HepG2 (cell line): Measurements from ENCODE around the gene RCOR1. TPM values are rescaled to one million over a fixed set of nuclear protein-coding genes. Genes with fewer than 3 reads are reported as not detected.

ENCODE experiments used
- ATAC-seq: fragments of 200-7000 bp; cut with Tn5 transposase; 3 replicates; pipeline ENCODE4 v1.9.1; 2020; ENCODE audit warnings: mild to moderate bottlenecking, moderate library complexity
- BruUV-seq: library from RNA; stranded (reverse); fragments of 400-500 nt; replicated peaks from 2 replicates; lab custom pipeline; 2021; lab: Mats Ljungman, UMichigan
- CTCF ChIA-PET: fragments of 300-600 bp; formaldehyde crosslinking; extraction: SDS; loops from one replicate; lab custom pipeline; 2021; ENCODE audit warnings: low total read pairs, inconsistent platforms, low intra/inter-chr PET ratio; lab: Yijun Ruan, JAX
- POLR2A ChIA-PET: fragments of 350-600 bp; sonication (Branson Sonifier 250); formaldehyde crosslinking; loops from one replicate; lab custom pipeline; 2020; ENCODE audit warnings: antibody characterized with exemption, inconsistent platforms; lab: Yijun Ruan, JAX
- DNase-seq: peaks from one replicate; pipeline ENCODE4 v3.0.0-alpha.2; 2015; ENCODE audit warnings: low spot score
- FAIRE-seq: peaks from 3 replicates; lab custom pipeline; 2011; peaks lifted over from hg19 to GRCh38; lab: Jason Lieb, UNC
- H2AFZ ChIP-seq: one replicate; pipeline ENCODE4 v1.6.1; 2011; ENCODE audit warnings: low read length, inconsistent platforms
- H3K27ac ChIP-seq: fragments of 300-600 bp; 3 replicates; pipeline ENCODE4 v1.8.0; 2011; ENCODE audit warnings: mixed run types, mild to moderate bottlenecking, mixed read lengths, low read length, inconsistent platforms; ENCODE audit not compliant: insufficient read depth; ENCODE audit errors: extremely low read length
- H3K27me3 ChIP-seq, 2 experiments: fragments of 200-600 bp in 1 of 2; 2 replicates in 1 of 2; 3 replicates in 1 of 2; pipeline versions ENCODE4 v1.6.0 to v1.8.0; 2011; ENCODE audit warnings: low read length in 2 of 2, mild to moderate bottlenecking in 2 of 2, moderate library complexity in 2 of 2, inconsistent platforms in 1 of 2; ENCODE audit not compliant: insufficient read depth in 2 of 2, control insufficient read depth in 1 of 2
- H3K36me3 ChIP-seq, 2 experiments: fragments of 200-600 bp in 1 of 2; replicated peaks in 1 of 2; 2 replicates in 1 of 2; 3 replicates in 1 of 2; pipeline versions ENCODE4 v1.5.1 to v1.8.0; 2011; ENCODE audit warnings: low read length in 2 of 2, inconsistent platforms in 1 of 2; ENCODE audit not compliant: insufficient read depth in 2 of 2, control insufficient read depth in 1 of 2
- H3K4me1 ChIP-seq: 2 replicates; pipeline ENCODE4 v1.5.1; 2012; ENCODE audit warnings: low read length, inconsistent platforms; ENCODE audit not compliant: insufficient read depth
- H3K4me2 ChIP-seq: 2 replicates; pipeline ENCODE4 v1.6.0; 2011; ENCODE audit warnings: low read depth, low read length, inconsistent platforms
- H3K4me3 ChIP-seq, 3 experiments: fragments of 200-600 bp in 1 of 3; sonication (generic), shearing (Covaris generic) in 1 of 3; replicated peaks in 1 of 3; 2 replicates each; pipeline ENCODE4 v1.5.1; 2011 to 2016; ENCODE audit warnings: low read length in 3 of 3, inconsistent platforms in 2 of 3, low read depth in 2 of 3, mild to moderate bottlenecking in 2 of 3, control low read depth in 1 of 3, mixed read lengths in 1 of 3; ENCODE audit not compliant: insufficient read depth in 1 of 3
- H3K79me2 ChIP-seq: one replicate; pipeline ENCODE4 v1.6.1; 2011; ENCODE audit warnings: low read length, inconsistent platforms; ENCODE audit not compliant: insufficient read depth
- H3K9ac ChIP-seq: 2 replicates; pipeline ENCODE4 v1.6.0; 2011; ENCODE audit warnings: mild to moderate bottlenecking, low read depth, low read length, inconsistent platforms; ENCODE audit not compliant: insufficient read depth
- H3K9me3 ChIP-seq: 2 replicates; pipeline ENCODE4 v1.5.1; 2012; ENCODE audit warnings: mild to moderate bottlenecking, low read length
- H4K20me1 ChIP-seq: 2 replicates; pipeline ENCODE4 v1.6.0; 2011; ENCODE audit warnings: inconsistent platforms, mild to moderate bottlenecking, low read length, moderate library complexity; ENCODE audit not compliant: insufficient read depth
- ATRX ChIP-seq: sonication (generic); formaldehyde crosslinking; IDR thresholded peaks from 2 replicates; pipeline ENCODE4 v1.4.0; 2020; ENCODE audit warnings: missing genetic modification reagents, borderline replicate concordance
- CAMTA2 ChIP-seq: sonication (generic); formaldehyde crosslinking; IDR thresholded peaks from 2 replicates; pipeline ENCODE4 v1.4.0; 2020; ENCODE audit warnings: mild to moderate bottlenecking, missing genetic modification reagents, borderline replicate concordance
- ELF3 ChIP-seq: IDR thresholded peaks from 2 replicates; pipeline ENCODE4 v1.6.1; 2016; ENCODE audit warnings: missing genetic modification reagents, missing compliant biosample characterization
- IRX3 ChIP-seq: sonication (generic); formaldehyde crosslinking; IDR thresholded peaks from 2 replicates; pipeline ENCODE4 v1.8.1; 2023; ENCODE audit warnings: mild to moderate bottlenecking, low read depth, missing genetic modification reagents, borderline replicate concordance
- ISX ChIP-seq: sonication (generic); formaldehyde crosslinking; conservative IDR thresholded peaks from 2 replicates; pipeline ENCODE4 v1.5.0; 2020; ENCODE audit warnings: missing genetic modification reagents
- PLSCR1 ChIP-seq: sonication (generic); formaldehyde crosslinking; IDR thresholded peaks from 2 replicates; pipeline ENCODE4 v1.5.0; 2020; ENCODE audit warnings: missing genetic modification reagents, mild to moderate bottlenecking, borderline replicate concordance
- RFX1 ChIP-seq: fragments of 450-650 bp; IDR thresholded peaks from 2 replicates; pipeline ENCODE4 v1.6.1; 2017
- ZMYM3 ChIP-seq: sonication (generic); formaldehyde crosslinking; IDR thresholded peaks from 2 replicates; pipeline ENCODE4 v1.5.1; 2020; ENCODE audit warnings: mild to moderate bottlenecking, missing genetic modification reagents
- ZNF263 ChIP-seq: sonication (generic); formaldehyde crosslinking; IDR thresholded peaks from 2 replicates; pipeline ENCODE4 v1.4.0; 2020; ENCODE audit warnings: missing genetic modification reagents
- ZNF510 ChIP-seq: sonication (generic); formaldehyde crosslinking; IDR thresholded peaks from 2 replicates; pipeline ENCODE4 v1.4.0; 2020; ENCODE audit warnings: low read depth, mild to moderate bottlenecking, missing genetic modification reagents
- ZSCAN29 ChIP-seq: sonication (generic); formaldehyde crosslinking; conservative IDR thresholded peaks from 2 replicates; pipeline ENCODE4 v1.4.0; 2020; ENCODE audit warnings: mild to moderate bottlenecking, missing genetic modification reagents
- WGBS: methylation state at CpG from one replicate; pipeline ENCODE4 v1.1.6; 2017; ENCODE audit warnings: low lambda C conversion rate; 5-methylcytosine and 5-hydroxymethylcytosine counted together
- in situ Hi-C: cut with HindIII; loops from 2 replicates; pipeline ENCODE4 v1.10.0; 2017; ENCODE audit warnings: low pct_unique_long_range_greater_than_20kb; ENCODE audit not compliant: extremely low pct_ligation_motif_present
- intact Hi-C: fragments of 100-400 bp; cut with micrococcal nuclease; formaldehyde crosslinking; loops from one replicate; pipeline ENCODE4 v1.10.0; 2022; ENCODE audit not compliant: unreplicated experiment
- polyA plus RNA-seq, 8 experiments: library from polyadenylated mRNA; depleted of rRNA in 3 of 8; stranded (reverse) in 7 of 8; unstranded in 1 of 8; fragments of >200 nt; fragmentation: Illumina TruSeq in 4 of 8; extraction: Trizol in 4 of 8; gene quantifications; 2 replicates each; pipeline versions ENCODE4 v1.2.1 to v1.2.3, GENCODE V29; 2011 to 2016; ENCODE audit warnings: low read depth in 4 of 8, missing spikeins in 1 of 8, mixed read lengths in 1 of 8; ENCODE audit not compliant: insufficient read depth in 1 of 8
- total RNA-seq, 5 experiments: library from RNA; depleted of rRNA; stranded (reverse); fragments of >200 nt; fragmentation: Illumina TruSeq; extraction: Trizol; gene quantifications; 2 replicates each; pipeline ENCODE4 v1.2.3, GENCODE V29; 2016; ENCODE audit warnings: low read depth in 1 of 5
- TF ChIP-seq, protein P1 (sequence below): sonication (generic); formaldehyde crosslinking; IDR thresholded peaks from 2 replicates; pipeline ENCODE4 v1.4.0; 2020; ENCODE audit warnings: missing genetic modification reagents
- TF ChIP-seq, protein P2 (sequence below): sonication (generic); formaldehyde crosslinking; conservative IDR thresholded peaks from 2 replicates; pipeline ENCODE4 v1.8.0; 2022; ENCODE audit warnings: missing genetic modification reagents
- TF ChIP-seq, protein P3 (sequence below): sonication (generic); formaldehyde crosslinking; conservative IDR thresholded peaks from 2 replicates; pipeline ENCODE4 v1.4.0; 2020; ENCODE audit warnings: mild to moderate bottlenecking, missing genetic modification reagents, moderate library complexity

The RCOR1 gene
- total and polyA plus RNA-seq, 2 of the 13 experiments (the other 11 are each of a cell fraction or from before 2014, with no cell fraction given) = 10.2 to 11.1 TPM

GRCh38 chr14:102764220-102764671 lies 171.8 kb downstream of the RCOR1 start:
- DNase-seq = no peak
- peaks cover 14% of the 10 kb centered on the region for H3K4me1 ChIP-seq
- TF ChIP-seq CAMTA2 (CRISPR knock-in tag) (no peak), ZMYM3 (CRISPR knock-in tag) (no peak), ATRX (no peak), ISX (CRISPR knock-in tag) (no peak), ZNF263 (CRISPR knock-in tag) (no peak), IRX3 (CRISPR knock-in tag) (no peak), ZNF510 (CRISPR knock-in tag) (no peak), ZSCAN29 (no peak), RFX1 (no peak), ELF3 (no peak), PLSCR1 (CRISPR knock-in tag) (no peak)
- TF ChIP-seq, protein P1, sequence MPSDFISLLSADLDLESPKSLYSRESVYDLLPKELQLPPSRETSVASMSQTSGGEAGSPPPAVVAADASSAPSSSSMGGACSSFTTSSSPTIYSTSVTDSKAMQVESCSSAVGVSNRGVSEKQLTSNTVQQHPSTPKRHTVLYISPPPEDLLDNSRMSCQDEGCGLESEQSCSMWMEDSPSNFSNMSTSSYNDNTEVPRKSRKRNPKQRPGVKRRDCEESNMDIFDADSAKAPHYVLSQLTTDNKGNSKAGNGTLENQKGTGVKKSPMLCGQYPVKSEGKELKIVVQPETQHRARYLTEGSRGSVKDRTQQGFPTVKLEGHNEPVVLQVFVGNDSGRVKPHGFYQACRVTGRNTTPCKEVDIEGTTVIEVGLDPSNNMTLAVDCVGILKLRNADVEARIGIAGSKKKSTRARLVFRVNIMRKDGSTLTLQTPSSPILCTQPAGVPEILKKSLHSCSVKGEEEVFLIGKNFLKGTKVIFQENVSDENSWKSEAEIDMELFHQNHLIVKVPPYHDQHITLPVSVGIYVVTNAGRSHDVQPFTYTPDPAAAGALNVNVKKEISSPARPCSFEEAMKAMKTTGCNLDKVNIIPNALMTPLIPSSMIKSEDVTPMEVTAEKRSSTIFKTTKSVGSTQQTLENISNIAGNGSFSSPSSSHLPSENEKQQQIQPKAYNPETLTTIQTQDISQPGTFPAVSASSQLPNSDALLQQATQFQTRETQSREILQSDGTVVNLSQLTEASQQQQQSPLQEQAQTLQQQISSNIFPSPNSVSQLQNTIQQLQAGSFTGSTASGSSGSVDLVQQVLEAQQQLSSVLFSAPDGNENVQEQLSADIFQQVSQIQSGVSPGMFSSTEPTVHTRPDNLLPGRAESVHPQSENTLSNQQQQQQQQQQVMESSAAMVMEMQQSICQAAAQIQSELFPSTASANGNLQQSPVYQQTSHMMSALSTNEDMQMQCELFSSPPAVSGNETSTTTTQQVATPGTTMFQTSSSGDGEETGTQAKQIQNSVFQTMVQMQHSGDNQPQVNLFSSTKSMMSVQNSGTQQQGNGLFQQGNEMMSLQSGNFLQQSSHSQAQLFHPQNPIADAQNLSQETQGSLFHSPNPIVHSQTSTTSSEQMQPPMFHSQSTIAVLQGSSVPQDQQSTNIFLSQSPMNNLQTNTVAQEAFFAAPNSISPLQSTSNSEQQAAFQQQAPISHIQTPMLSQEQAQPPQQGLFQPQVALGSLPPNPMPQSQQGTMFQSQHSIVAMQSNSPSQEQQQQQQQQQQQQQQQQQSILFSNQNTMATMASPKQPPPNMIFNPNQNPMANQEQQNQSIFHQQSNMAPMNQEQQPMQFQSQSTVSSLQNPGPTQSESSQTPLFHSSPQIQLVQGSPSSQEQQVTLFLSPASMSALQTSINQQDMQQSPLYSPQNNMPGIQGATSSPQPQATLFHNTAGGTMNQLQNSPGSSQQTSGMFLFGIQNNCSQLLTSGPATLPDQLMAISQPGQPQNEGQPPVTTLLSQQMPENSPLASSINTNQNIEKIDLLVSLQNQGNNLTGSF = no peak
- TF ChIP-seq, protein P2, sequence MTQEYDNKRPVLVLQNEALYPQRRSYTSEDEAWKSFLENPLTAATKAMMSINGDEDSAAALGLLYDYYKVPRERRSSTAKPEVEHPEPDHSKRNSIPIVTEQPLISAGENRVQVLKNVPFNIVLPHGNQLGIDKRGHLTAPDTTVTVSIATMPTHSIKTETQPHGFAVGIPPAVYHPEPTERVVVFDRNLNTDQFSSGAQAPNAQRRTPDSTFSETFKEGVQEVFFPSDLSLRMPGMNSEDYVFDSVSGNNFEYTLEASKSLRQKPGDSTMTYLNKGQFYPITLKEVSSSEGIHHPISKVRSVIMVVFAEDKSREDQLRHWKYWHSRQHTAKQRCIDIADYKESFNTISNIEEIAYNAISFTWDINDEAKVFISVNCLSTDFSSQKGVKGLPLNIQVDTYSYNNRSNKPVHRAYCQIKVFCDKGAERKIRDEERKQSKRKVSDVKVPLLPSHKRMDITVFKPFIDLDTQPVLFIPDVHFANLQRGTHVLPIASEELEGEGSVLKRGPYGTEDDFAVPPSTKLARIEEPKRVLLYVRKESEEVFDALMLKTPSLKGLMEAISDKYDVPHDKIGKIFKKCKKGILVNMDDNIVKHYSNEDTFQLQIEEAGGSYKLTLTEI (CRISPR knock-in tag) = no peak
- TF ChIP-seq, protein P3, sequence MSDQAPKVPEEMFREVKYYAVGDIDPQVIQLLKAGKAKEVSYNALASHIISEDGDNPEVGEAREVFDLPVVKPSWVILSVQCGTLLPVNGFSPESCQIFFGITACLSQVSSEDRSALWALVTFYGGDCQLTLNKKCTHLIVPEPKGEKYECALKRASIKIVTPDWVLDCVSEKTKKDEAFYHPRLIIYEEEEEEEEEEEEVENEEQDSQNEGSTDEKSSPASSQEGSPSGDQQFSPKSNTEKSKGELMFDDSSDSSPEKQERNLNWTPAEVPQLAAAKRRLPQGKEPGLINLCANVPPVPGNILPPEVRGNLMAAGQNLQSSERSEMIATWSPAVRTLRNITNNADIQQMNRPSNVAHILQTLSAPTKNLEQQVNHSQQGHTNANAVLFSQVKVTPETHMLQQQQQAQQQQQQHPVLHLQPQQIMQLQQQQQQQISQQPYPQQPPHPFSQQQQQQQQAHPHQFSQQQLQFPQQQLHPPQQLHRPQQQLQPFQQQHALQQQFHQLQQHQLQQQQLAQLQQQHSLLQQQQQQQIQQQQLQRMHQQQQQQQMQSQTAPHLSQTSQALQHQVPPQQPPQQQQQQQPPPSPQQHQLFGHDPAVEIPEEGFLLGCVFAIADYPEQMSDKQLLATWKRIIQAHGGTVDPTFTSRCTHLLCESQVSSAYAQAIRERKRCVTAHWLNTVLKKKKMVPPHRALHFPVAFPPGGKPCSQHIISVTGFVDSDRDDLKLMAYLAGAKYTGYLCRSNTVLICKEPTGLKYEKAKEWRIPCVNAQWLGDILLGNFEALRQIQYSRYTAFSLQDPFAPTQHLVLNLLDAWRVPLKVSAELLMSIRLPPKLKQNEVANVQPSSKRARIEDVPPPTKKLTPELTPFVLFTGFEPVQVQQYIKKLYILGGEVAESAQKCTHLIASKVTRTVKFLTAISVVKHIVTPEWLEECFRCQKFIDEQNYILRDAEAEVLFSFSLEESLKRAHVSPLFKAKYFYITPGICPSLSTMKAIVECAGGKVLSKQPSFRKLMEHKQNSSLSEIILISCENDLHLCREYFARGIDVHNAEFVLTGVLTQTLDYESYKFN (CRISPR knock-in tag) = no peak

More at GRCh38 chr14:102764220-102764671, 171.8 kb downstream of the RCOR1 start:
- POLR2A ChIA-PET = no interaction called here
- peak; percentile 17; the same call in 1 of the 3 replicates for ATAC-seq
- no peaks in the 10 kb centered on the region for H4K20me1 ChIP-seq
- peaks cover 6 to 14% of the 10 kb centered on the region in 2 experiments; a peak in 4 of 5 replicates for H3K27me3 ChIP-seq
- CTCF ChIA-PET = no interaction called here
- H3K79me2 ChIP-seq = no peaks in the 10 kb centered on the region
- no peak overlapping the region for H3K9ac ChIP-seq
- H2AFZ ChIP-seq = no peak overlapping the region
- H3K9me3 ChIP-seq = no peaks in the 10 kb centered on the region
- in situ Hi-C loops = no loop called here
- intact Hi-C loops = no loop called here
- no peak overlapping the region for H3K4me2 ChIP-seq
- no TSS peak for BruUV-seq
- no peak overlapping the region for H3K4me3 ChIP-seq
- H3K36me3 ChIP-seq = no peaks in the 10 kb centered on the region
- no peak overlapping the region for H3K27ac ChIP-seq
- FAIRE-seq = no peak
- WGBS = 53% methylated on average over 8 of the region's 11 CpGs
